ENCODE results near the gene ZNF611. TPM values are rescaled to one million over a fixed set of nuclear protein-coding genes. Genes with fewer than 3 reads are reported as not detected.

The ZNF611 gene
- total RNA-seq, 1 donor from 2014 or later: 21.1 TPM

DNA sequence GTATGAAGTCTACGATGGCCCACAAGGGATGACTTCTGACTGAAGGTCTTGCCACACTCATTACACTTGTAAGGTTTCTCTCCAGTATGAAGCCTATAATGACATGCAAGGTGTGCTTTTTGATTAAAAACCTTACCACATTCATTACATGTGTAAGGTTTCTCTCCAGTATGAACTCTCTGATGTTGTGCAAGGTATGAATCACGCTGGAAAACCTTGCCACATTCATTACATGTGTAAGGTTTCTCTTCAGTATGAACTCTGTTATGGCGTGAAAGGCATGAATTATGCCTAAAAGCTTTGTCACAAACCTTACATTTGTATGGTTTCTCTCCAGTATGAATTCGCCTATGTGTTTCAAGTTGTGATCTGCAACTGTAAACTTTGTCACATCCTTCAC is 81.7 kb downstream of the ZNF611 start:
- Histone ChIP-seq H3K9me3 (ENCODE audit: insufficient read depth, low read depth, low read length) (no peaks in the 10 kb centered on the region), H3K27ac (ENCODE audit: low read depth, low read length) (no peak overlapping the region), H3K27me3 (ENCODE audit: insufficient read depth, low read length) (no peaks in the 10 kb centered on the region), H2AFZ (ENCODE audit: low read depth, low read length) (no peak overlapping the region), H4K20me1 (ENCODE audit: insufficient read depth, low read length) (no peaks in the 10 kb centered on the region), H3K4me1 (ENCODE audit: insufficient read depth, low read length) (peaks cover 9% of the 10 kb centered on the region), H3K9ac (ENCODE audit: low read length) (no peak overlapping the region), H3K4me2 (ENCODE audit: low read length) (no peak overlapping the region), H3K4me3 (ENCODE audit: insufficient read depth, low read depth, low read length) (no peak overlapping the region), H3K36me3 (ENCODE audit: insufficient read depth, low read length) (peaks cover 25% of the 10 kb centered on the region), H3K79me2 (ENCODE audit: insufficient read depth, low read length) (no peaks in the 10 kb centered on the region)
- H3K36me3 Mint-ChIP-seq (ENCODE audit: low read depth, unreplicated experiment): peaks cover 45% of the 10 kb centered on the region
- DNase-seq (ENCODE audit: low read depth): no peak
- no peak for TF ChIP-seq EZH2 (IDR thresholded peaks at IDR 0.05; ENCODE audit: insufficient read depth, low read length)
- TF ChIP-seq, protein P1, sequence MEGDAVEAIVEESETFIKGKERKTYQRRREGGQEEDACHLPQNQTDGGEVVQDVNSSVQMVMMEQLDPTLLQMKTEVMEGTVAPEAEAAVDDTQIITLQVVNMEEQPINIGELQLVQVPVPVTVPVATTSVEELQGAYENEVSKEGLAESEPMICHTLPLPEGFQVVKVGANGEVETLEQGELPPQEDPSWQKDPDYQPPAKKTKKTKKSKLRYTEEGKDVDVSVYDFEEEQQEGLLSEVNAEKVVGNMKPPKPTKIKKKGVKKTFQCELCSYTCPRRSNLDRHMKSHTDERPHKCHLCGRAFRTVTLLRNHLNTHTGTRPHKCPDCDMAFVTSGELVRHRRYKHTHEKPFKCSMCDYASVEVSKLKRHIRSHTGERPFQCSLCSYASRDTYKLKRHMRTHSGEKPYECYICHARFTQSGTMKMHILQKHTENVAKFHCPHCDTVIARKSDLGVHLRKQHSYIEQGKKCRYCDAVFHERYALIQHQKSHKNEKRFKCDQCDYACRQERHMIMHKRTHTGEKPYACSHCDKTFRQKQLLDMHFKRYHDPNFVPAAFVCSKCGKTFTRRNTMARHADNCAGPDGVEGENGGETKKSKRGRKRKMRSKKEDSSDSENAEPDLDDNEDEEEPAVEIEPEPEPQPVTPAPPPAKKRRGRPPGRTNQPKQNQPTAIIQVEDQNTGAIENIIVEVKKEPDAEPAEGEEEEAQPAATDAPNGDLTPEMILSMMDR (IDR thresholded peaks at IDR 0.05; ENCODE audit: insufficient read depth, low read depth, low read length): no peak
- no peak for FAIRE-seq
- H3K27ac Mint-ChIP-seq (ENCODE audit: unreplicated experiment): no peak overlapping the region
- peaks cover 3% of the 10 kb centered on the region for H3K9me3 Mint-ChIP-seq (ENCODE audit: unreplicated experiment)
- H3K27me3 Mint-ChIP-seq (ENCODE audit: low read depth, unreplicated experiment): no peaks in the 10 kb centered on the region
- no peak overlapping the region for H3K4me3 Mint-ChIP-seq (ENCODE audit: unreplicated experiment)
- peaks cover 15% of the 10 kb centered on the region for H3K4me1 Mint-ChIP-seq (ENCODE audit: low read depth, unreplicated experiment)

Other genes starting within 250 kb of the ZNF611 start
- 15.1 and 18.0 TPM in 2 replicates for gene ZNF808, start 207.4 kb downstream of the ZNF611 start, total RNA-seq
- gene ZNF701, start 164.8 kb downstream of the ZNF611 start, total RNA-seq: 10.9 and 15.6 TPM in 2 replicates
- 27.6 and 35.4 TPM in 2 replicates for gene ZNF83, start 96.7 kb downstream of the ZNF611 start, total RNA-seq
- gene ZNF600, start 51.7 kb upstream of the ZNF611 start, total RNA-seq: 5.6 and 6.4 TPM in 2 replicates
- 15.6 and 19.6 TPM in 2 replicates for gene ZNF28, start 86.6 kb upstream of the ZNF611 start, total RNA-seq
- gene ZNF468, start 122.6 kb upstream of the ZNF611 start, total RNA-seq: 18.6 and 20.0 TPM in 2 replicates
- 28.0 and 31.6 TPM in 2 replicates for gene ZNF320, start 162.6 kb upstream of the ZNF611 start, total RNA-seq
- 7.7 and 7.9 TPM in 2 replicates for gene ZNF888, start 188.4 kb upstream of the ZNF611 start, total RNA-seq
- 10.3 and 12.2 TPM in 2 replicates for gene ZNF816, start 227.8 kb upstream of the ZNF611 start, total RNA-seq